Pancreas (tissue), 10 donors: ENCODE measurements around the gene GPR87. TPM values are rescaled to one million over a fixed set of nuclear protein-coding genes. Genes with fewer than 3 reads are reported as not detected.

Experiments
- ATAC-seq, 4 donors: fragments of 200-7000 bp; cut with Tn5 transposase; one replicate each; pipeline versions ENCODE4 v1.8.0 to v1.9.1; 2020; ENCODE audit warnings: mild to moderate bottlenecking in 4 of 4, moderate library complexity in 4 of 4
- DNase-seq, 6 donors: peaks; one replicate each; pipeline ENCODE4 v3.0.0-alpha.2; 2020
- FAIRE-seq: peaks from 2 replicates; lab custom pipeline; 2012; peaks lifted over from hg19 to GRCh38; lab: Jason Lieb, UNC
- H3K27ac ChIP-seq, 4 donors: fragments of 200-600 bp; sonication (generic); 1 replicate in 3 of 4; 2 replicates in 1 of 4; pipeline versions ENCODE4 v1.5.0 to v1.8.0; 2020
- H3K27me3 ChIP-seq, 4 donors: fragments of 200-600 bp; one replicate each; pipeline ENCODE4 v1.8.0; 2021
- H3K36me3 ChIP-seq, 3 donors: fragments of 200-600 bp; sonication (generic) in 1 of 3; one replicate each; pipeline versions ENCODE4 v1.5.0 to v1.8.0; 2020 to 2021
- H3K4me1 ChIP-seq, 3 donors: fragments of 200-600 bp; one replicate each; pipeline ENCODE4 v1.8.0; 2021
- H3K4me3 ChIP-seq, 4 donors: fragments of 200-600 bp; sonication (generic) in 2 of 4; one replicate each; pipeline versions ENCODE4 v1.5.0 to v1.8.0; 2020 to 2021
- H3K9me3 ChIP-seq, 4 donors: fragments of 200-600 bp; one replicate each; pipeline ENCODE4 v1.8.0; 2021
- CTCF ChIP-seq, 4 donors: fragments of 200-600 bp; sonication (generic) in 3 of 4; IDR thresholded peaks; one replicate each; pipeline versions ENCODE4 v1.5.0 to v1.8.0; 2021; ENCODE audit warnings: antibody characterized with exemption in 4 of 4
- WGBS, 2 donors: extraction: QIAGEN DNeasy Blood & Tissue Kit; methylation state at CpG; one replicate each; pipeline ENCODE4 v1.1.7; 2013; 5-methylcytosine and 5-hydroxymethylcytosine counted together
- intact Hi-C, 3 donors: fragments of 100-400 bp; cut with DNase I; formaldehyde crosslinking; loops; one replicate each; pipeline versions ENCODE4 v1.11.1 to v1.14.2; 2022
- polyA plus RNA-seq, 2 donors: library from polyadenylated mRNA; stranded (reverse); fragments of 200-250 nt; gene quantifications; one replicate each; pipeline ENCODE4 v1.2.3, GENCODE V29; 2013
- total RNA-seq, 6 donors: library from RNA; stranded (reverse); fragmentation: NEBNext Ultra II Directional in 4 of 6; extraction: Animal tissue kit (Norgen Biotek cat#: 25700) in 4 of 6; gene quantifications; one replicate each; pipeline versions ENCODE4 v1.2.1 to v1.2.4, GENCODE V29; 2021 to 2023
- donor health status: healthy with polysubstance abuse.
- donor health status: DM: no; HTN: no; CAD: no; lungs with moderate emphysema.
- donor health status: DM: no; HTN: no; CAD: no.
- donor health status: control.
- donor health status: control.
- donor health status: Bipolar disorder and iron deficiency.
- donor health status: DM: yes; HTN: yes; CAD: no.
- donor health status: DM: no; HTN: no; CAD: no.
- donor health status: DM: no; HTN: no; CAD: no.
- donor health status: DM: yes; HTN: yes; CAD: no.

The GPR87 gene
- not detected for total RNA-seq
- not detected for polyA plus RNA-seq

- Histone ChIP-seq H3K9me3 (no peaks in the 10 kb centered on the region), H3K27ac (no peak within 1 kb of the TSS), H3K4me1 (no peaks in the 10 kb centered on the region), H3K4me3 (no peak within 1 kb of the TSS), H3K27me3 (no peaks in the 10 kb centered on the region), H3K36me3 (no peaks in the 10 kb centered on the region)
- DNase-seq (no peak), ATAC-seq (peak in 1 of 4 donors; percentile 43), FAIRE-seq (no peak)
- intact Hi-C loops: no loop called here
- TF ChIP-seq CTCF (IDR thresholded peaks at IDR 0.05): no peak
- WGBS, 2 donors: 61 to 63% methylated on average over 7 of the region's 7 CpGs
These were observed at the start of gene GPR87 for GRCh38 chr3:151316267-151316991. TSS of gene GPR87 (minus strand) at chr3:151316820. CDS start at chr3:151300100, 16,720 bp downstream.

- Histone ChIP-seq H3K4me3 (no peak overlapping the region), H3K27me3 (no peaks in the 10 kb centered on the region), H3K27ac (no peak overlapping the region), H3K36me3 (no peaks in the 10 kb centered on the region), H3K9me3 (no peaks in the 10 kb centered on the region), H3K4me1 (no peaks in the 10 kb centered on the region)
- ATAC-seq (peak in 1 of 4 donors; percentile 18), DNase-seq (no peak), FAIRE-seq (no peak)
- WGBS, 2 donors: 63 to 78% methylated on average over 3 of the region's 3 CpGs
- intact Hi-C loops: no loop called here
- no peak for TF ChIP-seq CTCF (IDR thresholded peaks at IDR 0.05)
These were observed 46.1 kb upstream of the GPR87 start for GRCh38 chr3:151362751-151363174.

GRCh38 chr3:151357463-151357850, 40.8 kb upstream of the GPR87 start:
- H3K36me3 ChIP-seq: no peaks in the 10 kb centered on the region
- H3K9me3 ChIP-seq: no peaks in the 10 kb centered on the region
- ATAC-seq (no peak), FAIRE-seq (no peak), DNase-seq (no peak)
- H3K4me1 ChIP-seq: peaks cover 0 to 10% (median 8%) of the 10 kb centered on the region in 3 donors
- intact Hi-C loops: no loop called here
- WGBS, 2 donors: 59 to 71% methylated on average over 2 of the region's 2 CpGs
- no peak overlapping the region for H3K4me3 ChIP-seq
- H3K27ac ChIP-seq: no peak overlapping the region
- TF ChIP-seq CTCF (IDR thresholded peaks at IDR 0.05): no peak
- H3K27me3 ChIP-seq: no peaks in the 10 kb centered on the region

- Histone ChIP-seq H3K4me1 (peaks cover 0 to 10% (median 8%) of the 10 kb centered on the region in 3 donors), H3K36me3 (no peaks in the 10 kb centered on the region), H3K4me3 (no peak overlapping the region), H3K9me3 (no peaks in the 10 kb centered on the region), H3K27me3 (no peaks in the 10 kb centered on the region), H3K27ac (no peak overlapping the region)
- intact Hi-C loops: no loop called here
- ATAC-seq (peak in 2 of 4 donors; percentile 29 to 37), DNase-seq (no peak), FAIRE-seq (no peak)
- WGBS, 2 donors: 17 to 28% methylated on average over 2 of the region's 2 CpGs
- TF ChIP-seq CTCF (IDR thresholded peaks at IDR 0.05): no peak
These were observed 40.3 kb upstream of the GPR87 start for GRCh38 chr3:151356794-151357462.
